ENCODE measurements around the gene ADGRL3.

ADGRL3 gene

DNA sequence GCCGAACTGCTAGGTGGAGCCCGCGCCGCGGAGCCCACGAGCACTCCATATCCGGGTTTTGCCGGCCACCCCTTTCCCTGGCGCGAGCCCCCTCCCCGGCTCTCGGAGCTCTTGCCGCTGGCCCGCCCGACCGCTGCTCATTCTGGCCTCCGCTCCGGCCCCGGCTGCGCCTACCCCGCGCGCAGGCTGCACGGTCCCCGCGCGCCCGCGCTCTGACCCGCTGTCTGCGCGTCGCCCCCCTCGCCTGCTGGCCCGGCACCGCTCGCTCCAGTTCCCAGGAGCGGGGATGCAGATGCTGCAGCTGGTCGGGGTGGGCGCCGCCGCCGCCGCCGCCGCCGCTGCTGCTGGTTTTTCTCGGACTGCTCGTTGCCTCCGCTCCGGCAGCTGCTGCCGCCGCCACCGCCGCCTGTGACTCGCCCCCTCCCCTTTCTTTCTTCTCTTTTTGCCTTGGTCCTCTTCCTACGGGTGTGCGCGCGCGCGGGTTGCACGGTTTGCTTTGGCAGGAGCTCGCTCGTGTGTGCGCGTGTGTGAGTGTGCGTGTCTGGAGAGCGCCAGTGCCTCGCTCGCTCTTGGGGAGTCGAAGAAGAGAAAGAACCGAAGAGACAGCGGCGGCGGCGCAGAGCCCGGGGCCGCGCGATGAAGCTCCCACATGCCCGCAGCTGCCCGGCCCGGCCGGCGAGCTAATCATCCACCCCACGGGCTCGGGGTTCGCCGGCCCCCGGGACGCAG, at the start of gene ADGRL3:
ADGRL3 (plus strand) TSS at position 140 of the 729 bp plus-strand sequence.
- TF ChIP-seq, protein P1, sequence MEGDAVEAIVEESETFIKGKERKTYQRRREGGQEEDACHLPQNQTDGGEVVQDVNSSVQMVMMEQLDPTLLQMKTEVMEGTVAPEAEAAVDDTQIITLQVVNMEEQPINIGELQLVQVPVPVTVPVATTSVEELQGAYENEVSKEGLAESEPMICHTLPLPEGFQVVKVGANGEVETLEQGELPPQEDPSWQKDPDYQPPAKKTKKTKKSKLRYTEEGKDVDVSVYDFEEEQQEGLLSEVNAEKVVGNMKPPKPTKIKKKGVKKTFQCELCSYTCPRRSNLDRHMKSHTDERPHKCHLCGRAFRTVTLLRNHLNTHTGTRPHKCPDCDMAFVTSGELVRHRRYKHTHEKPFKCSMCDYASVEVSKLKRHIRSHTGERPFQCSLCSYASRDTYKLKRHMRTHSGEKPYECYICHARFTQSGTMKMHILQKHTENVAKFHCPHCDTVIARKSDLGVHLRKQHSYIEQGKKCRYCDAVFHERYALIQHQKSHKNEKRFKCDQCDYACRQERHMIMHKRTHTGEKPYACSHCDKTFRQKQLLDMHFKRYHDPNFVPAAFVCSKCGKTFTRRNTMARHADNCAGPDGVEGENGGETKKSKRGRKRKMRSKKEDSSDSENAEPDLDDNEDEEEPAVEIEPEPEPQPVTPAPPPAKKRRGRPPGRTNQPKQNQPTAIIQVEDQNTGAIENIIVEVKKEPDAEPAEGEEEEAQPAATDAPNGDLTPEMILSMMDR (IDR thresholded peaks at IDR 0.05) = no peak

DNA sequence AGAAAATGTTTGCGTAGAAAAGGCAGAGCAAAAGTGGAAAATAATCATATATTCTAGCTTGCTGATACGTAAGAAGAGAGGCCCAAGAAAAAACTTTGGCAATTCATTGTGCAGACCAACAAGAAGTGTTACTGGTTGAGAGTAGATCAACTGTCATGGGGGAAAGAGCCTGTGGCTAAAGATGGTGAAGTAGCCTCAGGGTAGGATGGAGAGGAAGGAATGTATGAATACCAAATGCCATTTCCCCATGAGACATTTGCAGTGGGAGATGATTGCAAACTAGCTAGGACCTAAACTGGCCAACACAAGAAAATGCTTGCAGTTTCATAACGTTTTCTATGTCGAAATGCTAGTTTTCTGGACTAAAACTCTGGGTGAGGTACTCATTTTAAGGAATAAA, 47.7 kb upstream of the ADGRL3 start:
- TF ChIP-seq, protein P1 (IDR thresholded peaks at IDR 0.05) = no peak

- TF ChIP-seq, protein P1 (IDR thresholded peaks at IDR 0.05) = no peak
Observed at GRCh38 chr4:61160478-61160877, 39.6 kb upstream of the ADGRL3 start.

GRCh38 chr4:61162116-61162515, 38.0 kb upstream of the ADGRL3 start:
- TF ChIP-seq, protein P1 (IDR thresholded peaks at IDR 0.05) = no peak

- TF ChIP-seq, protein P1 (IDR thresholded peaks at IDR 0.05) = no peak
Observed at GRCh38 chr4:61173799-61174198, 26.3 kb upstream of the ADGRL3 start.

- TF ChIP-seq, protein P1 (IDR thresholded peaks at IDR 0.05) = no peak
Observed at GRCh38 chr4:61175495-61175894, 24.6 kb upstream of the ADGRL3 start.

- TF ChIP-seq, protein P1 (IDR thresholded peaks at IDR 0.05) = no peak
Observed at GRCh38 chr4:61177367-61177766, 22.8 kb upstream of the ADGRL3 start.

GRCh38 chr4:61180405-61180804, 19.7 kb upstream of the ADGRL3 start:
- TF ChIP-seq, protein P1 (IDR thresholded peaks at IDR 0.05) = no peak

All from LNCAP (cell line).